CD4-positive, CD25-positive, alpha-beta regulatory T cell (primary cell): ENCODE measurements around the gene CNOT2. TPM values are rescaled to one million over a fixed set of nuclear protein-coding genes. Genes with fewer than 3 reads are reported as not detected.
"Not testable (repeated sequence)": the region's sequence is repeated elsewhere in the genome, so short reads cannot be mapped to it uniquely, and the experiment has no call there.

ENCODE experiments used
- ATAC-seq, 2 donors: fragments of 150-1000 bp; cut with Tn5 transposase; one replicate each; pipeline ENCODE4 v1.10.0; 2021; ENCODE audit warnings: low read depth in 2 of 2, moderate number of reproducible peaks in 2 of 2, moderate library complexity in 1 of 2
- DNase-seq, 3 donors: peaks; one replicate each; pipeline versions ENCODE4 v3.0.0 to v3.0.0-alpha.2; 2012 to 2022; ENCODE audit warnings: mixed read lengths in 1 of 3
- H3K27ac ChIP-seq: one replicate; pipeline ENCODE4 v1.7.0; 2013; ENCODE audit warnings: mild to moderate bottlenecking, low read length; ENCODE audit not compliant: insufficient read depth, poor library complexity, severe bottlenecking
- H3K27me3 ChIP-seq: one replicate; pipeline ENCODE4 v1.7.0; 2013; ENCODE audit warnings: low read length; ENCODE audit not compliant: control insufficient read depth, insufficient read depth
- H3K36me3 ChIP-seq: one replicate; pipeline ENCODE4 v1.7.0; 2013; ENCODE audit warnings: mild to moderate bottlenecking, low read length, moderate library complexity; ENCODE audit not compliant: control insufficient read depth, insufficient read depth
- H3K4me1 ChIP-seq: 2 replicates; pipeline ENCODE4 v1.7.0; 2013; ENCODE audit warnings: mild to moderate bottlenecking, low read length; ENCODE audit not compliant: insufficient read depth, control insufficient read depth, poor library complexity, severe bottlenecking
- H3K4me3 ChIP-seq: one replicate; pipeline ENCODE4 v1.7.0; 2013; ENCODE audit warnings: low read depth, mild to moderate bottlenecking, low read length, moderate library complexity
- H3K9me3 ChIP-seq, 2 experiments: 1 replicate in 1 of 2; 2 replicates in 1 of 2; pipeline ENCODE4 v1.7.0; 2013; ENCODE audit warnings: low read length in 2 of 2, mild to moderate bottlenecking in 1 of 2, moderate library complexity in 1 of 2; ENCODE audit not compliant: control insufficient read depth in 2 of 2
- H3K27ac Mint-ChIP-seq, 3 donors: one replicate each; pipeline ENCODE4 v1.8.0; 2020 to 2022; ENCODE audit warnings: mild to moderate bottlenecking in 3 of 3, mixed read lengths in 3 of 3, moderate library complexity in 2 of 3
- H3K27me3 Mint-ChIP-seq: one replicate; pipeline ENCODE4 v1.8.0; 2022; ENCODE audit warnings: mild to moderate bottlenecking, mixed read lengths
- H3K36me3 Mint-ChIP-seq: one replicate; pipeline ENCODE4 v1.8.0; 2020; ENCODE audit warnings: mixed read lengths
- H3K4me1 Mint-ChIP-seq, 4 donors: one replicate each; pipeline ENCODE4 v1.8.0; 2020 to 2022; ENCODE audit warnings: mixed read lengths in 4 of 4, mild to moderate bottlenecking in 1 of 4
- H3K4me3 Mint-ChIP-seq, 4 donors: one replicate each; pipeline ENCODE4 v1.8.0; 2020 to 2022; ENCODE audit warnings: mild to moderate bottlenecking in 4 of 4, mixed read lengths in 4 of 4, moderate library complexity in 3 of 4
- H3K9me3 Mint-ChIP-seq, 7 donors: one replicate each; pipeline ENCODE4 v1.8.0; 2020 to 2022; ENCODE audit warnings: mixed read lengths in 7 of 7, mild to moderate bottlenecking in 3 of 7, moderate library complexity in 2 of 7
- polyA plus RNA-seq, 4 donors: library from polyadenylated mRNA; unstranded; fragments of 300-500 nt; fragmentation: Illumina TruSeq; gene quantifications; one replicate each; pipeline ENCODE4 v1.2.3, GENCODE V29; 2021
- total RNA-seq: library from RNA; stranded (reverse); gene quantifications from one replicate; pipeline ENCODE4 v1.2.3, GENCODE V29; 2022

Gene CNOT2
- total and polyA plus RNA-seq, 5 donors from 2014 or later = 78.5 to 137 (median 101) TPM

DNA sequence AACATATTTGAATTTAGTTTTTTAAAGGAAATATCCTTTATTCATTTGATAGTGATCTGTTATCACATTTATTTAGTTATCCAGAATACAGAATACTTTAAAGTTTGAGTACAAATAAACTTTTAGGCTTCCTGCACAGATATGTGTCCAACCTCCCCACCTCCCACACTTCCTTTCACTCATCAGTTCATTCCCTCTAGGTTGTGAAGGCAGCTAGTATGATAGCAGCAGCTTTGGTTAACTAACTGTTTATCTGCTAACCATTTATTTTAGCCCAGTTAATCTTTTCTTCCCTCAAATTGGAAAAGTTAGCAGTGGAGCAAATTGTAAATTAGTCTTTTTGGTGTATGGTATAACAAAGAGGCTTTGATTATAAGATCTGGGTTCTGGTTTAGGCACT, 35.7 kb downstream of the CNOT2 start:
- H3K36me3 Mint-ChIP-seq = peaks cover 24% of the 10 kb centered on the region
- H3K27ac Mint-ChIP-seq = peak overlapping the region; percentile 3 to 44 (median 11)
- Histone ChIP-seq H3K4me3 (no peak overlapping the region), H3K4me1 (peaks cover 15% of the 10 kb centered on the region), H3K36me3 (peaks cover 21% of the 10 kb centered on the region), H3K27me3 (no peaks in the 10 kb centered on the region), H3K27ac (no peak overlapping the region), H3K9me3 (no peaks in the 10 kb centered on the region)
- H3K4me1 Mint-ChIP-seq = peaks cover 30 to 63% (median 46%) of the 10 kb centered on the region in 4 donors
- no peak for DNase-seq
- no peaks in the 10 kb centered on the region for H3K27me3 Mint-ChIP-seq
- ATAC-seq = no peak
- H3K4me3 Mint-ChIP-seq = peak overlapping the region in 1 of 4 donors; percentile 65
- H3K9me3 Mint-ChIP-seq = peaks cover 0 to 5% (median 0%) of the 10 kb centered on the region in 7 donors

DNA sequence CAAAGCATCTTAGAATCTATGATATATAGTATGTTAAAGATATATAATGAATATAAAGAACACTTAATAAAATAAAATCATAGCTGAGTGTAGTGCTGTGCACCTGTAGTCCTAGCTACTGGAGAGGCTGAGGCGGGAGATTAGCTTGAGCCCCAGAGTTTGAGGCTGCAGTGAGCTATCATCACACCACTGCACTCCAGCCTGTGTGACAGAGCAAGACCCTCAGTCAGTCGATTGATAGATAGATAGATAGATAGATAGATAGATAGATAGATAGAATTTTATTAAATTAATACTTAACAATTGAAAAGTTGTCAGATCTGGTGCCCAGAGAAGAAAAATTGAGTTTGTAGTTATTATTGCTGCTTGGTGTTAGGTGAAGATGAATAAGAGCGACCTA, 40.0 kb downstream of the CNOT2 start:
- peaks cover 22% of the 10 kb centered on the region for H3K36me3 Mint-ChIP-seq
- Histone ChIP-seq H3K4me1 (peaks cover 8% of the 10 kb centered on the region), H3K9me3 (no peaks in the 10 kb centered on the region), H3K27ac (no peak overlapping the region), H3K36me3 (peaks cover 32% of the 10 kb centered on the region), H3K27me3 (no peaks in the 10 kb centered on the region), H3K4me3 (no peak overlapping the region)
- H3K9me3 Mint-ChIP-seq = no peaks in the 10 kb centered on the region
- no peak overlapping the region for H3K27ac Mint-ChIP-seq
- no peaks in the 10 kb centered on the region for H3K27me3 Mint-ChIP-seq
- no peak for ATAC-seq
- H3K4me1 Mint-ChIP-seq = peaks cover 20 to 56% (median 30%) of the 10 kb centered on the region in 4 donors
- no peak overlapping the region for H3K4me3 Mint-ChIP-seq
- DNase-seq = no peak

DNA sequence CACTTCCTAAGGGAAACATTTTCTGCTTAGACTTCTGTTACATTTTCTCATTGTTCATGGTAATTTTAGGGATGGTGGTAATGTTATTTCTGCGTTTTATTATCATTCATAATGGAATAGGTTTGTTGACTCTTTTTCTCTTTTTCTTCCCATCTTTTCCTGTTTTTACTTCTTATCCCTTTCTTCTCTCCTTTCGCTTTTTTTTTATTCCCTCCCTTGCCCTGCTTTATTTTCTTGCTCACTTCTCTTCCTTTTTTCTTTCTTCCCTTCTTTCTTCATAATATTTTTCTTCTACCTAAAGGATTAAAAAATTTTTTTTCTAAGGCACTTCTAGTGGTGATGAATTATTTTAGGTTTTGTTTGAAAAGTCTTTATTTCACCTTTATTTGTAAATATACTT, 45.6 kb downstream of the CNOT2 start:
- H3K9me3 Mint-ChIP-seq = peaks cover 0 to 2% (median 0%) of the 10 kb centered on the region in 7 donors
- H3K4me3 Mint-ChIP-seq = peak overlapping the region in 1 of 4 donors; percentile 27
- H3K4me3 ChIP-seq = no peak overlapping the region
- no peaks in the 10 kb centered on the region for H3K9me3 ChIP-seq
- H3K27ac ChIP-seq = no peak overlapping the region
- H3K4me1 ChIP-seq = no peaks in the 10 kb centered on the region
- peak overlapping the region in 1 of 3 donors; percentile 23 for H3K27ac Mint-ChIP-seq
- H3K36me3 Mint-ChIP-seq = peaks cover 34% of the 10 kb centered on the region
- peaks cover 33 to 68% (median 47%) of the 10 kb centered on the region in 4 donors for H3K4me1 Mint-ChIP-seq
- no peaks in the 10 kb centered on the region for H3K27me3 ChIP-seq
- H3K36me3 ChIP-seq = peaks cover 13% of the 10 kb centered on the region
- ATAC-seq = no peak
- DNase-seq = no peak
- H3K27me3 Mint-ChIP-seq = no peaks in the 10 kb centered on the region

DNA sequence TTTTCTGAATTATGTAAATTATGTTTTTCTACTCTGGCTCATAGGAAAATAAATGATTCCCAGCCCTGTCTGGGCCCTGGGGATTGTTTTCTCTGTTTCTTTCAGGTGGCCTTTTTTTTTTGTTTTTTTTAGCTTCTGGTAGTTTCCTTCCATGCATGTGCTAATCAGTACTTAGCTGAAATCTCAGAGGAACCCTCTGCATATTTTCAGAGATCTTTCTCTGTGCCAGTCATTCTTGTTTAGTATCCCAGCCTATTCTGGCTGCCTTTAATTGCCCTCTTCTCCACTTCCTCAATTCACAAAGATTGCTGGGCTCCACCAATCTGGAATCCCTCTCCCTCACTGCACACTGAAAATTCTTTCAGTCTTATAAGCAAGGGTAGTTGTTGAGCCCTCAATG, 46.9 kb downstream of the CNOT2 start:
- Mint-ChIP-seq H3K4me1 (peaks cover 44 to 74% (median 53%) of the 10 kb centered on the region in 4 donors), H3K36me3 (peaks cover 45% of the 10 kb centered on the region), H3K27ac (peak overlapping the region in 2 of 3 donors; percentile 5 to 26), H3K4me3 (no peak overlapping the region), H3K27me3 (no peaks in the 10 kb centered on the region), H3K9me3 (peaks cover 0 to 2% (median 0%) of the 10 kb centered on the region in 7 donors)
- H3K27me3 ChIP-seq = no peaks in the 10 kb centered on the region
- ATAC-seq = no peak
- H3K9me3 ChIP-seq = no peaks in the 10 kb centered on the region
- H3K27ac ChIP-seq = no peak overlapping the region
- H3K4me3 ChIP-seq = no peak overlapping the region
- peaks cover 20% of the 10 kb centered on the region for H3K36me3 ChIP-seq
- no peaks in the 10 kb centered on the region for H3K4me1 ChIP-seq
- DNase-seq = no peak

DNA sequence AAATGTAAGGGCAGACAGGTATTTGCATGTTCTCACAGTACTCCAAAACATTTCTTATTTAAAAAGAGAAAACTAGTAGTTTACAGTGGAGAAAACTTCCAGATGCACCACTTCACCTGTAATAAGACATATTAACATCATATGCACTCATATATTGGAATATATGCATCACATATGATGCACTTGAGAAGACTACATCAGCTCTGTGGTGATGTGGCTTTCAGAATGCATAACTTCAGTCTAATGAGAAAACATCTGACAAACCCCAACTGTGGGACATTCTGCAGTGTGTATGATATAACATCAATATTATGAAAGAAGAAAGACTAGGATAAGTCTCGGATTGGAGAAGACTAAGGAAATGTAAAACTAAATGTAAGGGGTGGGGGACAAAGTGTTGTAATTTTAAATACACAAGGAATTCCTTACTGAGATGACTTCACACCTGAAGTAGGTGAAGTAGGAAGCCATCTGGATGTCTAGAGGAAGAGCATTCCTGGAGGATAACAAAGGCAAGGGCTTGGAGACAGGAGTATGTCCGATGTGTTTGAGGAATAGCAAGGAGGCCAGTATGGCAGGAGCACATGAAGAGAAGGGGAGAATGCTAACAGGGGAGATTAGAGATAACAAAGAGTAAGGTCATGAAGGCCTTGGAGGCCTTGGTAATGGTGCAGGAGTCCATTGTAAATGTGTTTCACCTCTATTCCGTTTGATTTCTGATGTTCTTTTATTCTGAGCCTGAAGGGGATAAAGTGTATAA, 49.0 kb downstream of the CNOT2 start:
- H3K27me3 Mint-ChIP-seq = no peaks in the 10 kb centered on the region
- H3K4me3 Mint-ChIP-seq = peak overlapping the region in 1 of 4 donors; percentile 5
- peaks cover 45 to 75% (median 52%) of the 10 kb centered on the region in 4 donors for H3K4me1 Mint-ChIP-seq
- H3K9me3 ChIP-seq = no peaks in the 10 kb centered on the region
- peaks cover 36% of the 10 kb centered on the region for H3K36me3 Mint-ChIP-seq
- H3K27ac Mint-ChIP-seq = no peak overlapping the region
- no peaks in the 10 kb centered on the region for H3K27me3 ChIP-seq
- ATAC-seq (no peak), DNase-seq (no peak)
- H3K4me1 ChIP-seq = no peaks in the 10 kb centered on the region
- no peak overlapping the region for H3K4me3 ChIP-seq
- H3K27ac ChIP-seq = no peak overlapping the region
- peaks cover 17% of the 10 kb centered on the region for H3K36me3 ChIP-seq
- peaks cover 0 to 2% (median 0%) of the 10 kb centered on the region in 7 donors for H3K9me3 Mint-ChIP-seq

DNA sequence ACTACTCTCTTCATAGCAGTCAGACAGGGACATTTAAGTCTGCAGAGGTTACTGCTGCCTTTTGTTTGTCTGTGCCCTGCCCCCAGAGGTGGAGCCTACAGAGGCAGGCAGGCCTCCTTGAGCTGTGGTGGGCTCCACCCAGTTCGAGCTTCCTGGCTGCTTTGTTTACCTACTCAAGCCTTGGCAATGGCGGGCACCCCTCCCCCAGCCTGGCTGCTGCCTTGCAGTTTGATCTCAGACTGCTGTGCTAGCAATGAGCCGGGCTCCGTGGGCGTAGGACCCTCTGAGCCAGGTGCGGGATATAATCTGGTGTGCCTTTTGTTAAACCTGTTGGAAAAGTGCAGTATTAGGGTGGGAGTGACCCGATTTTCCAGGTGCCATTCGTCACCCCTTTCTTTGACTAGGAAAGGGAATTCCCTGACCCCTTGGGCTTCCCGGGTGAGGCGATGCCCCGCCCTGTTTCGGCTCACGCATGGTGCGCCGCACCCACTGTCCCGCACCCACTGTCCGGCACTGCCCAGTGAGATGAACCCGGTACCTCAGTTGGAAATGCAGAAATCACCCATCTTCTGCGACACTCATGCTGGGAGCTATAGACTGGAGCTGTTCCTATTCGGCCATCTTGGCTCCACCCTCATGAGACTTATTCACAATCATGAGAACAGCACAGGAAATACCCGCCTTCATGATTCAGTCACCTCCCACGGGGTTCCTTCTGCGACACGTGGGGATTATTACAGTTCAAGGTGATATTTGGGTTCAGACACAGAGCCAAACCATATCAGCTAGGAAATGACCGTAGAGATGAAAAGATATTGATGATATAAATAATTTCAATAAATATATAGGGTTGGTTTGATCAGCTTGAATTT, 61.7 kb downstream of the CNOT2 start:
- H3K27ac Mint-ChIP-seq = peak overlapping the region; percentile 32 to 71 (median 46)
- H3K36me3 ChIP-seq = peaks cover 11% of the 10 kb centered on the region
- not testable (repeated sequence) for H3K9me3 ChIP-seq, H3K27me3 Mint-ChIP-seq, H3K27me3 ChIP-seq, H3K27ac ChIP-seq, H3K4me3 ChIP-seq, H3K4me1 ChIP-seq
- peak in 2 of 3 donors; percentile 19 to 45 for DNase-seq
- peaks cover 30% of the 10 kb centered on the region for H3K36me3 Mint-ChIP-seq
- H3K4me3 Mint-ChIP-seq = peak overlapping the region; percentile 33 to 80 (median 72)
- peak; percentile 53 to 66 for ATAC-seq
- peaks cover 33 to 60% (median 37%) of the 10 kb centered on the region in 4 donors for H3K4me1 Mint-ChIP-seq
- H3K9me3 Mint-ChIP-seq = peaks cover 0 to 27% (median 4%) of the 10 kb centered on the region in 7 donors

DNA sequence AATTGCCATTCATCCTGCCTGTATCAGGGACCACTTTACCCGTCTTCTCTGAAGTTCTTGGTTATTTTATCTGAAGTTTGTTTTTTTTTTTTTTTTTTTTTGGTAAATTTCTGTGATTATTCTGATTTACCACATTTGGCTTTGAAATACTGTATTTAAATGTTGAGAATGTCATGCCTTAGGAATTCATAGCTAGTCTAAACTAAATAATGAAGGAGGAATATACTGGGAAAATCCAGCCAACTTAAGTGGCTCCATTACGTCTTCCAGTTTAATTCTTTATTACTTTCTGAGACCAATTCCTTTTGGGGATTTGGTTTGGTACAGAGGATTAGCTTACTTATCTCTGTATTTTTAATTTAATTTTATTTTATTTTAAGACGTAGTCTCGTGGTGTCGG, 62.6 kb downstream of the CNOT2 start:
- DNase-seq (no peak), ATAC-seq (no peak)
- Mint-ChIP-seq H3K27ac (peak overlapping the region in 1 of 3 donors; percentile 41), H3K36me3 (peaks cover 30% of the 10 kb centered on the region), H3K27me3 (no peaks in the 10 kb centered on the region), H3K4me1 (peaks cover 41 to 68% (median 42%) of the 10 kb centered on the region in 4 donors), H3K9me3 (peaks cover 0 to 24% (median 4%) of the 10 kb centered on the region in 7 donors), H3K4me3 (peak overlapping the region in 1 of 4 donors; percentile 21)
- H3K27me3 ChIP-seq = no peaks in the 10 kb centered on the region
- no peak overlapping the region for H3K27ac ChIP-seq
- H3K36me3 ChIP-seq = peaks cover 11% of the 10 kb centered on the region
- peaks cover 3% of the 10 kb centered on the region for H3K4me1 ChIP-seq
- no peak overlapping the region for H3K4me3 ChIP-seq
- H3K9me3 ChIP-seq = peaks cover 0 to 4% of the 10 kb centered on the region in 2 experiments
